ENCODE data around the gene NOVA2. TPM values are rescaled to one million over a fixed set of nuclear protein-coding genes. Genes with fewer than 3 reads are reported as not detected.

The NOVA2 gene
- total and polyA plus RNA-seq, 9 of the 15 experiments (the other 6 are each of a cell fraction or from before 2014, with no cell fraction given), result not detected

GRCh38 chr19:45958320-45958719, 15.3 kb downstream of the NOVA2 start (continued):
- TF ChIP-seq ZNF280A (IDR thresholded peaks at IDR 0.05; ENCODE audit: low read depth, partially characterized antibody), result no peak
- TF ChIP-seq THRB (CRISPR knock-in tag; conservative IDR thresholded peaks at IDR 0.05), result 0 out of 2 replicates have a peak, but pooled peaks have one; percentile 48
- TF ChIP-seq HDAC1 (IDR thresholded peaks at IDR 0.05), result peak in 1 of 2 experiments; percentile 39; a peak in 1 of 4 replicates
- TF ChIP-seq KDM4B (IDR thresholded peaks at IDR 0.05; ENCODE audit: borderline replicate concordance in 2 of 2, low read depth in 1 of 2), result no peak
- no peak for TF ChIP-seq BHLHE40 (IDR thresholded peaks at IDR 0.05; ENCODE audit: low read length)
- TF ChIP-seq PPARD (CRISPR knock-in tag; IDR thresholded peaks at IDR 0.05), result no peak
- TF ChIP-seq PRMT5 (CRISPR knock-in tag; IDR thresholded peaks at IDR 0.05), result no peak
- peak; percentile 67; the same call in 1 of the 2 replicates for TF ChIP-seq TOE1 (IDR thresholded peaks at IDR 0.05; ENCODE audit: borderline replicate concordance)
- TF ChIP-seq TOE1 (CRISPR knock-in tag; IDR thresholded peaks at IDR 0.05; ENCODE audit: borderline replicate concordance, low read depth), result no peak
- TF ChIP-seq E2F1 (CRISPR knock-in tag; IDR thresholded peaks at IDR 0.05), result no peak
- TF ChIP-seq USF1 (CRISPR knock-in tag; IDR thresholded peaks at IDR 0.05), result no peak
- TF ChIP-seq RFX1 (IDR thresholded peaks at IDR 0.05), result no peak
